ENCODE results near the gene C5orf52.

DNA sequence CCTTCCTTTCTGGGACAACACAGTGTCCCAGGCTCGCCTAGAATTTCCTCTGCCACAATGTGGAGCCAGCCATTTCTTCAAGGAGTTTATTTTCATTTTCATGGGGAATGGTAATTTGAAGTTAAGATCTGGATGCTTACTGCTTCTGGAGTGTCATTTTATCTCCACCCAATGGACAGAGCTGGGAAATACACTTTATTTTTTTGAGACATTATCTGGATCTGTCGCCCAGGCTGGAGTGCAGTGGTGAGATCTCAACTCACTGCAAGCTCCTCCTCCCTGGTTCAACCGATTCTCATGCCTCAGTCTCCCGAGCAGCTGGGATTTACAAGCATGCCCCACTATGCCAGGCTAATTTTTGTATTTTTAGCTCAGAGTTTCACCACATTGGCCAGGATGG lies 47.2 kb downstream of the C5orf52 start:
- TF ChIP-seq FOXP2 (optimal IDR thresholded peaks at IDR 0.05; ENCODE audit: control extremely low read depth, extremely low read length, insufficient read depth) (no peak), EZH2 (IDR thresholded peaks at IDR 0.05) (no peak), POLR2AphosphoS5 (IDR thresholded peaks at IDR 0.05; ENCODE audit: borderline replicate concordance, low read depth, low read length) (no peak)

Data from SK-N-MC (cell line).